Neural crest cell (in vitro differentiated cells): ENCODE results near the gene SNX30. TPM values are rescaled to one million over a fixed set of nuclear protein-coding genes. Genes with fewer than 3 reads are reported as not detected.

Experiments
- DNase-seq: peaks from one replicate; pipeline ENCODE4 v3.0.0; 2021; ENCODE audit warnings: low read depth, mixed read lengths, low spot score
- H3K27ac Mint-ChIP-seq: one replicate; pipeline ENCODE4 v1.8.0; 2021; ENCODE audit warnings: mild to moderate bottlenecking, mixed read lengths; ENCODE audit not compliant: unreplicated experiment
- H3K27me3 Mint-ChIP-seq: 2 replicates; pipeline ENCODE4 v1.8.0; 2021; ENCODE audit warnings: low read depth, mild to moderate bottlenecking, mixed read lengths
- H3K36me3 Mint-ChIP-seq: 2 replicates; pipeline ENCODE4 v1.8.0; 2021; ENCODE audit warnings: low read depth, mild to moderate bottlenecking, mixed read lengths
- H3K4me1 Mint-ChIP-seq: 2 replicates; pipeline ENCODE4 v1.8.0; 2021; ENCODE audit warnings: mixed read lengths
- H3K4me3 Mint-ChIP-seq: one replicate; pipeline ENCODE4 v1.8.0; 2021; ENCODE audit warnings: mild to moderate bottlenecking, mixed read lengths
- H3K9me3 Mint-ChIP-seq: 2 replicates; pipeline ENCODE4 v1.8.0; 2021; ENCODE audit warnings: mixed read lengths
- CTCF ChIP-seq: fragments of 200-600 bp; sonication (generic); conservative IDR thresholded peaks from 2 replicates; pipeline ENCODE4 v1.5.0; 2021; ENCODE audit warnings: antibody characterized with exemption, mild to moderate bottlenecking
- total RNA-seq: library from RNA; stranded (reverse); gene quantifications from 2 replicates; pipeline ENCODE4 v1.2.1, GENCODE V29; 2021

SNX30 gene
- total RNA-seq, 1 donor from 2014 or later = 14.5 TPM

- no peak overlapping the region for H3K27ac Mint-ChIP-seq
- peaks cover 22% of the 10 kb centered on the region for H3K4me1 Mint-ChIP-seq
- no peak for TF ChIP-seq CTCF
- H3K4me3 Mint-ChIP-seq = no peak overlapping the region
- H3K9me3 Mint-ChIP-seq = peaks cover 6% of the 10 kb centered on the region
- H3K27me3 Mint-ChIP-seq = no peaks in the 10 kb centered on the region
- peaks cover 18% of the 10 kb centered on the region for H3K36me3 Mint-ChIP-seq
- no peak for DNase-seq
Measured at GRCh38 chr9:112764837-112765236, 14.3 kb downstream of the SNX30 start.

- H3K4me3 Mint-ChIP-seq = no peak overlapping the region
- no peaks in the 10 kb centered on the region for H3K27me3 Mint-ChIP-seq
- peaks cover 18% of the 10 kb centered on the region for H3K4me1 Mint-ChIP-seq
- DNase-seq = no peak
- H3K9me3 Mint-ChIP-seq = peaks cover 6% of the 10 kb centered on the region
- no peak for TF ChIP-seq CTCF
- no peak overlapping the region for H3K27ac Mint-ChIP-seq
- peaks cover 19% of the 10 kb centered on the region for H3K36me3 Mint-ChIP-seq
Measured at GRCh38 chr9:112765281-112765680, 14.7 kb downstream of the SNX30 start.

- no peak for TF ChIP-seq CTCF
- Mint-ChIP-seq H3K27ac (no peak overlapping the region), H3K4me3 (no peak overlapping the region), H3K9me3 (peaks cover under 1% of the 10 kb centered on the region), H3K27me3 (no peaks in the 10 kb centered on the region), H3K4me1 (peaks cover 7% of the 10 kb centered on the region), H3K36me3 (peaks cover 13% of the 10 kb centered on the region)
- no peak for DNase-seq
Measured at GRCh38 chr9:112771359-112772214, 21.0 kb downstream of the SNX30 start.

GRCh38 chr9:112772215-112772509 is 21.6 kb downstream of the SNX30 start:
- Mint-ChIP-seq H3K27ac (no peak overlapping the region), H3K36me3 (peaks cover 12% of the 10 kb centered on the region), H3K9me3 (no peaks in the 10 kb centered on the region), H3K4me3 (no peak overlapping the region), H3K27me3 (no peaks in the 10 kb centered on the region), H3K4me1 (peaks cover 7% of the 10 kb centered on the region)
- no peak for TF ChIP-seq CTCF
- DNase-seq = no peak

- DNase-seq = no peak
- H3K36me3 Mint-ChIP-seq = peaks cover 12% of the 10 kb centered on the region
- no peaks in the 10 kb centered on the region for H3K27me3 Mint-ChIP-seq
- H3K9me3 Mint-ChIP-seq = no peaks in the 10 kb centered on the region
- peaks cover 7% of the 10 kb centered on the region for H3K4me1 Mint-ChIP-seq
- H3K4me3 Mint-ChIP-seq = no peak overlapping the region
- no peak overlapping the region for H3K27ac Mint-ChIP-seq
- no peak for TF ChIP-seq CTCF
Measured at GRCh38 chr9:112772551-112772950, 22.0 kb downstream of the SNX30 start.
